PC-9 (cell line): ENCODE results near the gene ELOVL1. TPM values are rescaled to one million over a fixed set of nuclear protein-coding genes. Genes with fewer than 3 reads are reported as not detected.

ENCODE experiments used
- BruUV-seq: library from RNA; stranded (reverse); fragments of 400-500 nt; replicated peaks from 2 replicates; lab custom pipeline; 2021; lab: Mats Ljungman, UMichigan
- CTCF ChIA-PET: fragments of 300-600 bp; sonication (Branson Sonifier 250); formaldehyde crosslinking; loops from one replicate; lab custom pipeline; 2022; ENCODE audit warnings: antibody characterized with exemption; lab: Charles Lee
- POLR2A ChIA-PET: fragments of 300-600 bp; sonication (Branson Sonifier 250); formaldehyde crosslinking; loops from one replicate; lab custom pipeline; 2022; ENCODE audit warnings: antibody characterized with exemption; ENCODE audit not compliant: unreplicated experiment; lab: Charles Lee
- DNase-seq, 2 experiments: peaks; one replicate each; pipeline versions ENCODE4 v3.0.0 to v3.0.0-alpha.2; 2015 to 2022; ENCODE audit warnings: mixed read lengths in 1 of 2
- H2AFZ ChIP-seq: fragments of 200-600 bp; sonication (generic); 2 replicates; pipeline ENCODE4 v1.8.1; 2017; ENCODE audit warnings: antibody characterized with exemption
- H3F3A ChIP-seq: fragments of 200-600 bp; sonication (generic); 2 replicates; pipeline ENCODE4 v1.8.1; 2017; ENCODE audit warnings: antibody characterized with exemption, mild to moderate bottlenecking, low read depth; ENCODE audit not compliant: insufficient read depth
- H3K27ac ChIP-seq: fragments of 200-600 bp; sonication (generic); 2 replicates; pipeline ENCODE4 v1.6.1; 2016; ENCODE audit warnings: mixed run types
- H3K27me3 ChIP-seq: fragments of 200-600 bp; sonication (generic); 2 replicates; pipeline ENCODE4 v1.6.1; 2016; ENCODE audit warnings: low read depth, mixed run types; ENCODE audit not compliant: insufficient read depth
- H3K36me3 ChIP-seq: fragments of 200-600 bp; sonication (generic); 2 replicates; pipeline ENCODE4 v1.6.1; 2016; ENCODE audit warnings: low read depth, mixed run types
- H3K4me1 ChIP-seq: fragments of 200-600 bp; sonication (generic); replicated peaks from 2 replicates; pipeline ENCODE4 v1.6.1; 2016; ENCODE audit warnings: mixed run types; ENCODE audit not compliant: insufficient read depth
- H3K4me2 ChIP-seq: fragments of 200-600 bp; sonication (generic); 2 replicates; pipeline ENCODE4 v1.6.1; 2017; ENCODE audit warnings: mixed run types
- H3K4me3 ChIP-seq: fragments of 200-600 bp; sonication (generic); 2 replicates; pipeline ENCODE4 v1.6.1; 2016; ENCODE audit warnings: mixed run types
- H3K79me2 ChIP-seq: fragments of 200-600 bp; sonication (generic); 2 replicates; pipeline ENCODE4 v1.6.1; 2017; ENCODE audit warnings: low read depth, mixed run types
- H3K9me2 ChIP-seq: fragments of 200-600 bp; sonication (generic); 2 replicates; pipeline ENCODE4 v1.8.1; 2017; ENCODE audit warnings: mild to moderate bottlenecking; ENCODE audit not compliant: insufficient read depth
- H3K9me3 ChIP-seq: fragments of 200-600 bp; sonication (generic); 2 replicates; pipeline ENCODE4 v1.8.1; 2016; ENCODE audit warnings: low read depth; ENCODE audit not compliant: insufficient read depth
- H4K20me1 ChIP-seq: fragments of 200-600 bp; sonication (generic); 2 replicates; pipeline ENCODE4 v1.8.1; 2017; ENCODE audit not compliant: insufficient read depth
- CTCF ChIP-seq: fragments of 200-600 bp; sonication (generic); conservative IDR thresholded peaks from 2 replicates; pipeline ENCODE4 v1.6.1; 2017; ENCODE audit warnings: mixed run types, antibody characterized with exemption, mild to moderate bottlenecking, moderate library complexity
- EZH2 ChIP-seq: fragments of 200-600 bp; sonication (generic); IDR thresholded peaks from 2 replicates; pipeline ENCODE4 v1.8.0; 2017; ENCODE audit warnings: antibody characterized with exemption, low read depth
- intact Hi-C: fragments of 100-400 bp; cut with micrococcal nuclease; formaldehyde crosslinking; loops from one replicate; pipeline ENCODE4 v1.10.0; 2022; ENCODE audit not compliant: unreplicated experiment
- total RNA-seq: library from RNA; stranded (reverse); gene quantifications from 2 replicates; pipeline ENCODE4 v1.2.3, GENCODE V29; 2021

Gene ELOVL1
- total RNA-seq, 1 experiment from 2014 or later, result 131 TPM

GRCh38 chr1:43321331-43321891, 46.4 kb downstream of the ELOVL1 start:
- Histone ChIP-seq H3K4me1 (no peaks in the 10 kb centered on the region; the same call in 1 of the 2 replicates), H3K27me3 (no peaks in the 10 kb centered on the region), H3K9me2 (no peaks in the 10 kb centered on the region), H3F3A (peaks cover 3% of the 10 kb centered on the region; the same call in 1 of the 2 replicates), H3K9me3 (no peaks in the 10 kb centered on the region; the same call in 1 of the 2 replicates), H3K79me2 (no peaks in the 10 kb centered on the region), H2AFZ (no peak overlapping the region), H3K4me3 (no peak overlapping the region), H3K4me2 (no peak overlapping the region), H4K20me1 (no peaks in the 10 kb centered on the region), H3K27ac (no peak overlapping the region), H3K36me3 (no peaks in the 10 kb centered on the region)
- BruUV-seq, result no TSS peak
- intact Hi-C loops, result loop anchor here (5.0 kb wide), 1 partner anchor 34 kb away; the partner anchor contains the start of gene C1orf210
- DNase-seq, result peak; percentile 54 to 60
- TF ChIP-seq CTCF (no peak), EZH2 (no peak)
- ChIA-PET CTCF (interaction anchor here (0.7 to 1.3 kb wide), 2 partner anchors 36 to 564 kb away, joined by 3 read pairs; partner anchors contain the start of gene C1orf210), POLR2A (interaction anchor here (0.6 to 0.7 kb wide), 2 partner anchors 26 to 27 kb away, joined by 4 to 17 read pairs; no protein-coding TSS in a partner anchor)

- no peaks in the 10 kb centered on the region for H3K79me2 ChIP-seq
- DNase-seq, result no peak
- H3K4me3 ChIP-seq, result no peak overlapping the region
- intact Hi-C loops, result loop anchor here (5.0 kb wide), 1 partner anchor 32 kb away; the partner anchor contains the start of gene C1orf210
- H3F3A ChIP-seq, result peaks cover 3% of the 10 kb centered on the region; the same call in 1 of the 2 replicates
- TF ChIP-seq EZH2 (no peak), CTCF (no peak)
- ChIA-PET CTCF (no interaction called here), POLR2A (no interaction called here)
- H3K9me2 ChIP-seq, result no peaks in the 10 kb centered on the region
- H3K27ac ChIP-seq, result no peak overlapping the region
- no TSS peak for BruUV-seq
- no peaks in the 10 kb centered on the region for H3K36me3 ChIP-seq
- no peak overlapping the region for H2AFZ ChIP-seq
- H3K4me2 ChIP-seq, result no peak overlapping the region
- no peaks in the 10 kb centered on the region for H3K9me3 ChIP-seq
- no peaks in the 10 kb centered on the region; the same call in 1 of the 2 replicates for H3K4me1 ChIP-seq
- H3K27me3 ChIP-seq, result no peaks in the 10 kb centered on the region
- no peaks in the 10 kb centered on the region for H4K20me1 ChIP-seq
These were observed 48.0 kb downstream of the ELOVL1 start for GRCh38 chr1:43319766-43320165.

GRCh38 chr1:43319288-43319687, 48.5 kb downstream of the ELOVL1 start:
- no peak overlapping the region for H3K4me3 ChIP-seq
- no peaks in the 10 kb centered on the region for H3K27me3 ChIP-seq
- no peaks in the 10 kb centered on the region for H3K36me3 ChIP-seq
- no peak overlapping the region for H3K4me2 ChIP-seq
- no peaks in the 10 kb centered on the region for H3K9me2 ChIP-seq
- ChIA-PET POLR2A (no interaction called here), CTCF (no interaction called here)
- H3K27ac ChIP-seq, result no peak overlapping the region
- H4K20me1 ChIP-seq, result no peaks in the 10 kb centered on the region
- H3K79me2 ChIP-seq, result no peaks in the 10 kb centered on the region
- intact Hi-C loops, result no loop called here
- no peak for TF ChIP-seq CTCF
- no peak for TF ChIP-seq EZH2
- H3K4me1 ChIP-seq, result no peaks in the 10 kb centered on the region; the same call in 1 of the 2 replicates
- peaks cover 3% of the 10 kb centered on the region; the same call in 1 of the 2 replicates for H3F3A ChIP-seq
- no TSS peak for BruUV-seq
- DNase-seq, result no peak
- H3K9me3 ChIP-seq, result no peaks in the 10 kb centered on the region
- no peak overlapping the region for H2AFZ ChIP-seq
